CD14-positive monocyte (primary cell): ENCODE measurements around the gene DCC. TPM values are rescaled to one million over a fixed set of nuclear protein-coding genes. Genes with fewer than 3 reads are reported as not detected.

Source experiments
- DNase-seq, 3 donors: peaks; one replicate each; pipeline ENCODE4 v3.0.0-alpha.2; 2011 to 2022
- H2AFZ ChIP-seq: 2 replicates; pipeline ENCODE4 v1.6.0; 2012; ENCODE audit warnings: mild to moderate bottlenecking, low read depth, low read length, inconsistent platforms; ENCODE audit not compliant: insufficient read depth, poor library complexity, severe bottlenecking
- H3K27ac ChIP-seq, 2 donors: 1 replicate in 1 of 2; 2 replicates in 1 of 2; pipeline ENCODE4 v1.5.1; 2012 to 2013; ENCODE audit warnings: low read length in 2 of 2, control low read depth in 1 of 2, inconsistent platforms in 1 of 2, low read depth in 1 of 2, mild to moderate bottlenecking in 1 of 2
- H3K27me3 ChIP-seq, 2 donors: one replicate each; pipeline versions ENCODE4 v1.6.0 to v1.6.1; 2011 to 2013; ENCODE audit warnings: low read length in 2 of 2; ENCODE audit not compliant: control insufficient read depth in 2 of 2, insufficient read depth in 2 of 2
- H3K36me3 ChIP-seq, 2 donors: replicated peaks in 1 of 2; 1 replicate in 1 of 2; 2 replicates in 1 of 2; pipeline versions ENCODE4 v1.5.1 to v1.6.1; 2012 to 2013; ENCODE audit warnings: low read length in 2 of 2, control low read depth in 1 of 2, inconsistent platforms in 1 of 2, mild to moderate bottlenecking in 1 of 2; ENCODE audit not compliant: insufficient read depth in 2 of 2, control insufficient read depth in 1 of 2
- H3K4me1 ChIP-seq, 2 donors: 1 replicate in 1 of 2; 2 replicates in 1 of 2; pipeline versions ENCODE4 v1.5.1 to v1.6.1; 2012 to 2013; ENCODE audit warnings: low read length in 2 of 2, control low read depth in 1 of 2, inconsistent platforms in 1 of 2, mild to moderate bottlenecking in 1 of 2, moderate library complexity in 1 of 2; ENCODE audit not compliant: insufficient read depth in 2 of 2, control insufficient read depth in 1 of 2
- H3K4me2 ChIP-seq: replicated peaks from 2 replicates; pipeline ENCODE3; 2012; ENCODE audit warnings: low read length, moderate library complexity, mild to moderate bottlenecking; ENCODE audit not compliant: poor library complexity, severe bottlenecking; ENCODE audit errors: extremely low read depth
- H3K4me3 ChIP-seq, 3 experiments: fragments of 200-600 bp in 1 of 3; sonication (generic) in 1 of 3; replicated peaks in 1 of 3; 1 replicate in 2 of 3; 2 replicates in 1 of 3; pipeline ENCODE4 v1.5.1; 2011 to 2013; ENCODE audit warnings: low read length in 3 of 3, mild to moderate bottlenecking in 3 of 3, control low read depth in 2 of 3, low read depth in 2 of 3, inconsistent platforms in 1 of 3, moderate library complexity in 1 of 3
- H3K79me2 ChIP-seq: 2 replicates; pipeline ENCODE4 v1.6.0; 2012; ENCODE audit warnings: mild to moderate bottlenecking, control low read depth, inconsistent platforms, low read length, moderate library complexity; ENCODE audit not compliant: insufficient read depth
- H3K9ac ChIP-seq: 2 replicates; pipeline ENCODE4 v1.6.0; 2017; ENCODE audit warnings: low read length, mild to moderate bottlenecking; ENCODE audit not compliant: insufficient read depth, poor library complexity, severe bottlenecking
- H3K9me3 ChIP-seq, 2 donors: replicated peaks in 1 of 2; 1 replicate in 1 of 2; 2 replicates in 1 of 2; pipeline versions ENCODE4 v1.5.1 to v1.6.1; 2012 to 2013; ENCODE audit warnings: low read length in 2 of 2, control low read depth in 1 of 2; ENCODE audit not compliant: control insufficient read depth in 1 of 2, insufficient read depth in 1 of 2
- H4K20me1 ChIP-seq: 2 replicates; pipeline ENCODE4 v1.6.0; 2012; ENCODE audit warnings: mild to moderate bottlenecking, low read length, control low read depth, moderate library complexity; ENCODE audit not compliant: insufficient read depth
- H3K27ac Mint-ChIP-seq, 7 donors: one replicate each; pipeline ENCODE4 v1.8.0; 2020; ENCODE audit warnings: mild to moderate bottlenecking in 7 of 7, mixed read lengths in 7 of 7, moderate library complexity in 6 of 7, inconsistent platforms in 2 of 7
- H3K27me3 Mint-ChIP-seq, 3 donors: one replicate each; pipeline ENCODE4 v1.8.0; 2021 to 2022; ENCODE audit warnings: low read depth in 3 of 3, mild to moderate bottlenecking in 3 of 3, mixed read lengths in 3 of 3, moderate library complexity in 3 of 3, inconsistent platforms in 1 of 3
- H3K36me3 Mint-ChIP-seq, 2 donors: one replicate each; pipeline ENCODE4 v1.8.0; 2020; ENCODE audit warnings: mixed read lengths in 2 of 2, inconsistent platforms in 1 of 2, mild to moderate bottlenecking in 1 of 2
- H3K4me1 Mint-ChIP-seq: one replicate; pipeline ENCODE4 v1.8.0; 2020; ENCODE audit warnings: mild to moderate bottlenecking, mixed read lengths
- H3K4me3 Mint-ChIP-seq, 2 donors: one replicate each; pipeline ENCODE4 v1.8.0; 2020; ENCODE audit warnings: mild to moderate bottlenecking in 2 of 2, mixed read lengths in 2 of 2, moderate library complexity in 1 of 2
- H3K9me3 Mint-ChIP-seq, 7 donors: one replicate each; pipeline ENCODE4 v1.8.0; 2020 to 2022; ENCODE audit warnings: mixed read lengths in 7 of 7, mild to moderate bottlenecking in 6 of 7, moderate library complexity in 6 of 7, inconsistent platforms in 2 of 7
- CTCF ChIP-seq: fragments of 200-600 bp; IDR thresholded peaks from one replicate; pipeline ENCODE4 v1.8.0; 2022; ENCODE audit warnings: antibody characterized with exemption, mild to moderate bottlenecking
- WGBS: methylation state at CpG from one replicate; pipeline ENCODE4 v1.1.5; 2013; ENCODE audit warnings: missing lambda C conversion rate; ENCODE audit not compliant: insufficient coverage; 5-methylcytosine and 5-hydroxymethylcytosine counted together
- intact Hi-C, 2 donors: fragments of 100-400 bp; cut with micrococcal nuclease; formaldehyde crosslinking; loops; one replicate each; pipeline versions ENCODE4 v1.15.0 to v1.15.1; 2023
- polyA plus RNA-seq, 3 donors: library from polyadenylated mRNA; depleted of rRNA in 1 of 3; unstranded in 2 of 3; stranded (reverse) in 1 of 3; fragments of 300-500 nt in 2 of 3; fragments of >200 nt in 1 of 3; fragmentation: Illumina TruSeq in 2 of 3; gene quantifications; 1 replicate in 2 of 3; 2 replicates in 1 of 3; pipeline ENCODE4 v1.2.3, GENCODE V29; 2012 to 2021

The DCC gene
- polyA plus RNA-seq, 3 donors, result not detected

- Histone ChIP-seq H3K4me3 (no peak overlapping the region), H4K20me1 (no peaks in the 10 kb centered on the region), H3K27me3 (no peaks in the 10 kb centered on the region), H2AFZ (no peak overlapping the region), H3K9ac (no peak overlapping the region), H3K27ac (no peak overlapping the region), H3K4me2 (no peak overlapping the region), H3K36me3 (no peaks in the 10 kb centered on the region), H3K79me2 (no peaks in the 10 kb centered on the region), H3K4me1 (no peaks in the 10 kb centered on the region), H3K9me3 (no peaks in the 10 kb centered on the region)
- H3K9me3 Mint-ChIP-seq, result peaks cover 0 to 3% (median 0%) of the 10 kb centered on the region in 7 donors
- intact Hi-C loops, result no loop called here
- DNase-seq, result no peak
- WGBS, result no CpG with 5 or more reads among the region's 1 CpG
- no peaks in the 10 kb centered on the region for H3K27me3 Mint-ChIP-seq
- no peak overlapping the region for H3K4me3 Mint-ChIP-seq
- no peak overlapping the region for H3K27ac Mint-ChIP-seq
- H3K4me1 Mint-ChIP-seq, result no peaks in the 10 kb centered on the region
- no peaks in the 10 kb centered on the region for H3K36me3 Mint-ChIP-seq
- TF ChIP-seq CTCF, result no peak
Measured at GRCh38 chr18:53531896-53532295, 1191.9 kb downstream of the DCC start.

- intact Hi-C loops, result no loop called here
- Histone ChIP-seq H3K4me1 (no peaks in the 10 kb centered on the region), H3K27me3 (no peaks in the 10 kb centered on the region), H3K4me2 (no peak overlapping the region), H3K79me2 (no peaks in the 10 kb centered on the region), H2AFZ (no peak overlapping the region), H3K9me3 (no peaks in the 10 kb centered on the region), H3K4me3 (no peak overlapping the region), H3K27ac (no peak overlapping the region), H3K9ac (no peak overlapping the region), H4K20me1 (no peaks in the 10 kb centered on the region), H3K36me3 (no peaks in the 10 kb centered on the region)
- no peak for TF ChIP-seq CTCF
- Mint-ChIP-seq H3K27me3 (no peaks in the 10 kb centered on the region), H3K9me3 (peaks cover 0 to 3% (median 0%) of the 10 kb centered on the region in 7 donors), H3K36me3 (no peaks in the 10 kb centered on the region), H3K4me3 (no peak overlapping the region), H3K27ac (no peak overlapping the region), H3K4me1 (no peaks in the 10 kb centered on the region)
- no peak for DNase-seq
- WGBS, result no CpG with 5 or more reads among the region's 1 CpG
Measured at GRCh38 chr18:53534203-53534602, 1194.2 kb downstream of the DCC start.
